Stimulated activated CD8-positive, alpha-beta memory T cell treated with anti-CD3 and anti-CD28 coated beads, Interleukin-7, amount 100 ng/mL, for 4 hours (primary cell): ENCODE measurements around the gene NACC2.

Experiments
- DNase-seq, 2 donors: peaks; one replicate each; pipeline ENCODE4 v3.0.0-alpha.2; 2020; ENCODE audit warnings: low read depth in 2 of 2

NACC2 gene

DNA sequence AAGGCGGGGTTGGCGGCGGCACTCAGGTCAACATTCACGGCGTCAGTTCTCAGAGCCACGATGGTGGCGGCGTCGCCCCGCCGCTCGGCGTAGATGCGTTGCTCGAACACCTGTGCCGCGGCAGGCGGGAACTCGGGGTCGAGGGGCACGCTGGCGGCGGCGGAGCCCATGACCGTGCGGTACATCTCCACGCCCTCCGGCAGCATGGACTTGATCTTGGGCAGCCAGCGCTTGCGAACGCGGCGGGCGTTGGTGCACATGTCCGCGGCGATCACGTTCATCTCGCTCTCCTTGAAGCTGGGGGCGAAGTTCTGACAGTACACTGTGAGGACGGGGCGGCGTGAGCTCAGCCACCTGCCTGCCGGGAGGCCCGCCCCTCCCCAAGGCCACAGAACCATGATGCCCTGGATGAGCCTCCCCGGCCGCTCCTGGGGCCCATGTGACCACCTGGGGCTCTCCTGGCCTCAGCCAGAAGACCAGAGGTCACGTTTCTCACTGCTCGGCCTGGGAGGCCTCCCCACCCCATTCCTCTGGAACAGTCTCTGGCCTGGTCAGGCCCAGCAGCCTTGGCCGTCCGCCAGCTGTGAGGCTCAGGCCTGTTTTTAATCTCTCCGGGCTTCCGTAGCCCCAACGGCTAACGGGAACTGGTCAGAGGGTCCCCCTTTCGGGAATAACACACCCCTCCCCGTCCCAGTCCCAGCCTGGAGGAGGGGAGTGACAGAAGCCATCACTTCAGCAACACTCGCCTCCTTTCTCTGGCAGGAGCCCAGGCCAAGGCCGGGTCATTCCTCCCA, 83.2 kb downstream of the NACC2 start:
- no peak for DNase-seq

DNA sequence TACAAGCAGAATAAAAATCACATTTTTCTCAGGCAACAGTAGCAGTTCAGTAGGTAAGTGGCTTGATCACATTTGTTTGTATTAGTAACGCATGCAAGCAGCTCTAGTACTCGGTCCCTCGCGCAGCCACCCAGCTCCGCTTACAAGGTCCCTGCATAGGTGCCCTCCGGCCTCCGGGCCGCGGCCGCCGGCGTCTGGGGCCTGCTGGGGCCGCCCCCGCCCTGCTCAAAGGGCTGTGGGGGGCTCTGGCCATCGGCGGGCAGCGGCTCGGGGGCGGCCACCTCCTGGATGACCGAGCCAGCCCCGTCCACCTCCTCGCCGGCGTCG, 83.8 kb downstream of the NACC2 start:
- no peak for DNase-seq

DNA sequence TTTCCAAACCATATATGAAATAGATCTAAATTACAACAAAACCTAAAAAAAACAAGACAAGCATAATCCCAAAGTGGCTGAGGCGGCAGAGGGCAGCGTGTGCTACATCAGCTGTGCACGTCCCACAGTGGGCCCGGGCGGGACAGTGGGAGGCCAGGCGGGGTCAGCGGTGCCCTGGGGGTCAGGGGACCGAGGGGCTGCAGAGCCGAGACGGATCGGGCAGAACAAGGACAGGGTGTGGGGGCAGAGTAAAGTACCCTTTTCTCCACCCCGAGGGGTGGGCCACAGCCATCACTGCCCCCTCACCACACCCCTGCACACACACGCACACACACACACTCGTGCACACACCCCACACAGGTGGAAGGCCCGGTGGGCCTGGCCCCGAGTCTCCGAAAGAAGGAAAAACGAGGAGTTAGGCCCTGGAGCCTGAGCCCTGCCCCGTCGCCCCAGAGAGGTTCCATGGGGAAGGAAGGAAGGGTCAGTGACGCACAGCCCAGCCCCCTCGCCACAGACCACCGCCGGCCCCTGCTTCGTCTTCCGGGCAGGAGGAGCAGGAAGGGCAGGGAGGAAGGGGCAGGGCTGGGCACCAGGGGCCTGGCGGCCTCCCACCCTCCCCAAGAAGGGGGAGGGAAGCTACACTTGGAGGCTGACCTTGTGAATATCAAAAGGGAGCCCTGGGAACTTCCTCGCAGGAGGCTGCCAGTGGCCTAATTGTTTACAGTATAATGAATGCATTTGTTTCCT, 84.3 kb downstream of the NACC2 start:
- no peak for DNase-seq

DNA sequence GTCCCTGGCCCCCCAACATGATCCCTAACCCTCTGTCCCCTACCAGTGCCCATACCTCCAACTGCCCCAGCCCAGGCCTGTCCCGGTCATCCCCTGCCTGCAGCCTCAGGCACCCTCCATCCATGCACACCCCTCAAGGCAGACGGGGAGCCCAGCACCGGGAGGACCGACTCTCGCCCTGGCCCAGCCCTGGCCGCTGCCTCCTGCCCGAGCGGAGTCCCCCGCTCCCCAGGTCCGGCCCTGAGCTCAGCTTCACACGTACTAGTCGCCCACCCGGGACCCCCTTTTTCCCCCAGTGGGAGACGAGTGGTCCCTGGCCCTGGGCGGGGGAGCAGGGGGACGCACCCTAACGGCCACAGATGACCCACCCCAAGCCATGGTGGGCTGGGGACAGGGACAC, 84.9 kb downstream of the NACC2 start:
- DNase-seq: no peak

DNA sequence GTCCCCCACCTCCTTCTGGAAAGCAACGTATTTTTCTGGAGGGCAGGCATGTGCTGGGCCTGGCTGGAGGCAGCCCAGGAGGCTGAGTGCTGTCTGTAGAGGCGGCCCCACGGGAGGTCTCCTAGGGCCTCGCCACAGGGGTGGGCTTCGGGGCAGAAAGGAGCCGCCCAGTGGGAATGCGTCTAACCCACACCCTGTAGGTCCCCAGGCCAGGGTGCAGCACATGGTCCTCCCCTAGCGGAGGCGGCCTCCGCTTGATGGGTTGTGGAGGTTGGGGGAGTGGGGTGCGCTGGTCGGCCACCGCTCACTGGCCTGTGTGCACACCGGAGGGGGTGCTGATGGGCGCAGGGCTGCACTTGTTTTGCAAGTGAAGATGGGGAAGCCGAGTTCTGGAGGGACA, 85.6 kb downstream of the NACC2 start:
- DNase-seq: no peak

DNA sequence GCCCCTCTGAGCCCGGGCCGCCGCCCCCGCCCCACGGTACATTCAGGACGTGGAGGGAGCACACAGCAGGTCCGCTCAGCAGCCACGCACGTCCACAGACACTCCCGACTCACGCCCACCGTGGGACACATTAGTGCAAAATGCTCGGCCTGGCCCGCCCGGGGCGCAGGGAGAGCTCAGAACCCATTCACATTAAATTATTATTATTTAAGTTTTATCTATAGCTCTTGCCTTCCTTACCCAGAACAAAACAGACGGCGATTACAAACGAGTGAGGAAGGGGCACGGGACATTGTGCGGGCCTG, 86.4 kb downstream of the NACC2 start:
- DNase-seq: no peak

DNA sequence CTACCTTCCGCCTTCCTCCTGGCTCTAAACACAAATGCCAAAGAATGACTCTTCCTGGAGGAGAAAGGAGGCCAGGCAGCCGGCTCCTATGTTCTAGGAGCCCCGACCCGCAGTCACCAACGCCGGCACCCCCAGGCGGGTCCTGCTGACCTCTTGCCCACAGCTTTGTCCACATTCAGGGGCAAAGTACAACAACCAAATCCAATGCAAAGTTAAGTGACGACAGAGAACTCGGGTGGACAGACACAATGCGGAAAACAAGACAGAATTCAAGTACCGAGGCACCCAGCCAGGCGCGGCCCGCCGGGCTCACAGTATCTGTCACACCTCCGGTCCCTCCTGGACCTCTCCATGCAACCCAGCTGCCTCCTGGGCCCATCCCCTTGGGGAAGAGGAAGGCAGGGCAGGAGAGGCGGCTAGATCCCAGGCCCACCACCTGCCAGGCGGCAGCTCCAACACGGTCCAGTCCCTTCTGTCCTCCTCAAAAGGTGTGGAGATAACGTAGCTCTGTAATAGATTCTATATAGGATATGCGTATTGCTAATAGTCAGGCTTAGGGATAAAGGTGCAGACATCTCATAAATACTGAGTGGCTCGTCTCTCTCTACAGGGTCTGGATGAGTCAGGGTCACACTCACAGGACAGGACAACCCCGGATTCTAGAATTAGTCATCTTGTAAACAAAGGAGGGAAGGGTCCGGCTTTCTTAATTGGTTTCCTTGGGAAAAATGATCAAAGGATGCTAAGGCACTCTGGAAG, 87.0 kb downstream of the NACC2 start:
- no peak for DNase-seq

DNA sequence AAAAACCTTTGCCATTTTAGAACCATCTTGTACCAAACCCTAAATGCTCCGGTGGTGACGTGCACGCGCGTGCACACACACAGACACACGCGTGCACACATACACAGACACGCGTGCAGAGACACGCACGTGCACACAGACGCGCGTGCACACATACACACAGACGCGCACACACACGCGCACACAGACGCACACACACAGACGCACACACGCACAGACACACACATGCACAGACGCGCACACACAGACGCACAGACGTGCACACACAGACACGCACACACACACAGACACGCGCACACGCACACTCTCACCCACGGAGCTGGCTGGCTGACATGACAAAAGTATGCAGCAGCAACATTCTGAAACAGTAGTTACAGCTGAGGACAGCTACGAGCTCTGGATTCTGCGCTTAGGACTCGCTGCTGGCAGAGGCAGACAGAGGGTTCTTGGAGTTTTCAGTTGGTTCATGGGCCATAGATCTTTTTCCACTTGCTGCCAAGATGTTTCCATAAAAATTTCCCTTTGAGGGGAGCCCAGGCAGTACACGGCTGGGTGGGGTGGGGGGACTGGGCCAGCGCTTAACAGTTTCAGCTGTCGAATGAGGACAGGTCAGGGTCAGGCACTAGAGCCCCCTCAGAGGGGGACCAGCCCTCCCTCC, 87.7 kb downstream of the NACC2 start:
- DNase-seq: no peak

DNA sequence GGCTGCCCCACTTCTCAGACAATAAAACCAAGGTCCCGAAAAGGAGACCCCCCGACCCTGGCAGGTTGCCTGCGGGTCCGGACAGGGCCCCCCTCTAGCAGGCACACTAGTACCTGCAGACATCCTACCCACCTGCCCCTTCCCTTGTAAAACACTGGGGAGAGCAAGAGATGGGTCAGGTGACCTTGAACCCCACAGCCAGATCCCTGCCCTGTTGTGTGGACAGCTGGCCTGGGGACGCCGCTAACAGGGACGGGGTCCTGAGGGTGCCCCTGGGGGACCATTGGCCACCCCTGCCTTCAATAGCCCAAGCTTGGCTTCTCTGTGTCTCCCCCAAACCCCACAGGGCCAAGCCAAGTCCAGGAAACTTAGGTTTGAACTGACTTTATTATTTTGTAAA, 88.9 kb downstream of the NACC2 start:
- no peak for DNase-seq

DNA sequence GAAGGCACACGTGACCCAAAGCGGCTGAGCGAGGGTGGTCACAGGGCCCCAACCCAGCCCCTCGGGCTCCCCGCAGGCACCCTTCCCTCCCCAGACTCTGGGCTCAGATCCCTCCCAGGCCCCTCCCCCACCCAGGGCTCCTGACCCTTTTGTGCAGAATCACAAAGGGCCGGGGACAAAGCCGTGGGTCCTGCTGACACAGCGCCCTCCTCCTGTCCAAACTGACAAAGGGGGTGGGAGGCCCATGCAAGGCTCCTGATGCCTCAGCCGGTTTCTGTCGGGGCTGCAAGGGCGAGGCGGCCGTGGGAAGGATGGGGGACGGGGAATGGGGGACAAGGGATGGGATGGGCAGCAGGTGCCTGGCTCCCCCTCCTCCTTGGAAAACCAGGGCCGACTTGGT, 90.4 kb downstream of the NACC2 start:
- DNase-seq: no peak

DNA sequence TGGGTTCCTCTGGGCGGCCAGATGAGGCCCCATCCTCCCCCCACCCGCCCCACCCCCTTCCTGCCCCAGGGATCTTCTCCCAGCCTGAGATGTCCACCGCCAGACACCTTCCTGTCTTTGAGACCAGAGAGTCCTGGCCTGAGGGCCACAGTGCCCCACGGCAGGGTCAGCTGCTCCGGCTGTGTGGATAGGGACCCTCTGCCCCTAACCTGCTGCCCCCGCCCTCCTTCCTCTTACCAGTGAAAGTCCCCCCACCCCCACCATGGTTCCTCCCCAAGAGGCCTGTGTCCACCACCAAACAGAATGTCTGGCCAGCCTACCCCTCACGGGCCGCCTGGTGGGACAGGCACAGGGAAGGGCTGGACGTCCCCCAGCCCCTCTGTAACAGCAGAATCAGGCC, 90.9 kb downstream of the NACC2 start:
- DNase-seq: no peak

DNA sequence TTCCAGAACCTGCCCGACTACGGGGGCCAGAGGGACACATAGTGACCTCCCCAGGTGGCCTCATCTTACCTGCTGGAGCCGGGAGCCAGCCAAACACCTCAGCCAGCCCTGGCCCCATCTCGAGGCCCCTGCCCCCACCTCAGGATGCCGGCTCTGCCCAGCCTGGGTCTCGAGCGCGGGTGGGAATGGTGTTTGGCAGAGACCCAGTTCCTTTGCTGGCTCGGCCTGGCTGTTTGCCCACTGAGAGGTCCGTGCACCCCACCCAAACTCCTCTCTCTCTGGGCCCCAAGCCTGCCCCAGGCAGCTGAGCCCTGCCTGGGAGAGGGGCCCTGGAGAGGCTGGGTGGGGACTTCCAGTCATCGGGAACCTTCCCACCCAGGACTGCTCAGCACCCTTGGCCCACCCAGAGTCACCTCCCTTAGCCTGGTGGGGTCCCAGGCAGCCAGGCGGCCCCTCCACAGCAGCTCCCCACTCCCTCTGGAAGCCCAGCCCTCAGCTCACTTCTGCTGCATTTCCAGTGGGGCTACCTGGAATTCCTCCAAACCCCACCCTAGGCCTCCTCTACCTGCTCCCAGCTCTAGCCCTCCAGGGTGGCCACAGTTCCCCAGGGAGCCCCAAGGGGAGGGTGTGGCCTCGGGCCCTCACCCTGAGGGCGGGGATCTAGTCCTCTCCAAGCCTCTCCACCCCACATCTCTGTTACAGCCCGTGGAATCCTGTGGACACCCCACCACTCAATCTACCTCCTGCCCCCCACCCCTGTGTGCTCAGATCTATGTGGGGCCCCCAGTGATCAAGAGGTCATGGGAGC, 91.5 kb downstream of the NACC2 start:
- DNase-seq: no peak

DNA sequence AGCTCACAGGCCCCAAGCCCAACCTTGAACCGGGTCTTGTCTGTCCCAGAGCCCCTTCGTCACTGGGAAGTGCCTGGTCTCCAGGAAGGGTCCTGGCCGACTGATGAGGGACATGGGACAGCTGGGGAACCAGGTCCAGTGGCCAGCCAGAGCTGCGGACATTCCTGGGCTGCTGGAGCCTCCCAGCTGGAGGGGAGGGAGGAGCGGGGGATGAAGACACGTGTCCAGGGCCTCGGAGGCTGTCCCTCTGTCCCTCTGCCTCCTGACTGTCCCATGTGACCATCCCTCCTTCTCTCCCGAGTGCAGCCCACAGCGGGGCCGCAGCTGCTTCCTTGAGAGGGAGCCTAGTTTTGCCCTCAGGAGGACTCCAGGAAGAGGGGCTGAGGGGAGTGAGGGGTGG, 92.2 kb downstream of the NACC2 start:
- no peak for DNase-seq

DNA sequence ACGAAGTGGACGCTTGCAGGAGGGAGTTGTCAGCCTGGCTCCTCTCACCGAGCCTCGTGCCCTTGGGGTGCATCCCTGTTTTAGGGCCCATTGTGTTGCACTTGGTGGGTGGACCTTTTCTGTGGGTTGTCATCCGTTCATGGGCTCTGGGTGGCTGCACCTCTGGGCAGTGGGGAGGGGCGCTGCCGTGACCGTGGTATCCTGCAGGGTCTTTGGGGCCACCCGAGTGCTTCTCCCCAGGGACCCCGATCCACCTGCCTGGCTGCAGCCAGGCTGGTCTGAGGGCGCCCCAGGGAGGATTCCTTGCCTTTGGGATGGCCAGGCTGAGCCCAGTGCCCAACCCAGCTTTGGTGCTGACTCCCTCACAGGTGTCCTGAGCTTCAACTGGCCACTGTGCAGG, 92.9 kb downstream of the NACC2 start:
- DNase-seq: no peak

DNA sequence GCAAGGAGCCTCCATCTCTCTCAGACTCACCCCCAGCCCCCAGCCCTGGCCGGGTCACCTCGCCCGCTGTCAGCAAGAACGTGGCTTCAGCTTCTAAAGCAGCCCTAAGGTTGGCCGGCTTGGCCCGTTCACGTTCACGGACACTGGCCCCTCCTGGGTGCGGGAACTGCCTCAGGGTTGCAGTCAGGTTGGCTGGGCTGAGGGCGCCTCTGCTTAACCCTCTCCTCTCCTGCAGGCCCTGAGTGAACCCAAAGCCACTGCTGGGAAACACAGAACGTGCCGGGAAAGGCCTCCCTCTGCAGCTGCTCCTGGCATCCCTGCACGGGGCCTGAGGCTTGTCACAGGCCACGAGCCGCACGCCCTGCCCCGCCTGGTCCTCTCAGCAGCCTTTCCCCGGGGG, 93.9 kb downstream of the NACC2 start:
- DNase-seq: no peak

DNA sequence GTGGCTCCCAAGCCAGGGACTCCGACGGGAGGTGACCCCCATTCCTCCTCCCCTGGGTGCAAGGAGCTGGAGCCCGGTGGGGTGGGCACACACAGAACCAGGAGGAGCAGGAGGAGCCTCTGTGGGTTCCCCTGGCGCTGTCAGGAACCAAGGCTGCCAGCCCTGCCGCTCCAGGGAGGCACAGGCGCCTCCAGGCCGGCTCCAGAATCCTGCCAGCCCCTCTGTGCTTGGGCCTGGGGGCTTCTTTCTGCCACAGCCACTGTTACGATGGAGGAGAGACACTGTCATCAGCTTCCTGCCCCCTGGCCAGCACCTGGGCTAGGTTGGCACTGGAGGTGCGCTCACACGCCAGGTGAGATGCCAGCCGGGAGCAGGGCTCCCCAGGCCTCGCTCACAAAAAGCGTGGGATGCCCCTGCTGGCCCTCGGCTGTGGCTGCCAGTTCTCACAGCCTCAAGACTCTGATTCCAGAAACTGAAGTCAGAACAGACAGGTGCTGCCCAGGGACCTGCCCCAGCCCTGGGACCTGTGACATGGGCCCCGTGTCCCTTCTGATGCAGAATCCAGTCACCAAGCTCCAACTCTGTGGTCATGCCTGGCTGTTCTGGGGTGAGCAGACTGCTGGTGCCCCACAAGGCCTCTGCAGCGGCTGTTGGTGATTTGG, 96.5 kb downstream of the NACC2 start:
- no peak for DNase-seq

DNA sequence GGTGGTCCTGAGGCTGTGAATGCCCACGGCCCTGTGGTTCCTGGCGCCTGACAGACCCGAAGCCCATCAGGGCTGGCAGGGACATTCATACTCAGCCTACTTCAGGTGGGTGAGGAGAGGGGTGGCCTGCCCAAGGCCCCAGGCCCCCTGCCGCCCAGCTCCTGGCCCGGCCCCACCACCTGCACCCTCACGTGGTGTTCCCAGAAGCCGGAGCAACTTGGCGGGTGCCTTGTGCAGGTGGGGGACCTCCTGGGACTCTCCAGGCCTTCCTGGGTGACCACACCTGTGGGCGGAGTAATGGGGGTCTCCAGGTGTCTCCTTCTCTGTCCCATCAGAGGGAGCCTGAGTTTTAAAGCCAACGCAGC, 97.1 kb downstream of the NACC2 start:
- no peak for DNase-seq

DNA sequence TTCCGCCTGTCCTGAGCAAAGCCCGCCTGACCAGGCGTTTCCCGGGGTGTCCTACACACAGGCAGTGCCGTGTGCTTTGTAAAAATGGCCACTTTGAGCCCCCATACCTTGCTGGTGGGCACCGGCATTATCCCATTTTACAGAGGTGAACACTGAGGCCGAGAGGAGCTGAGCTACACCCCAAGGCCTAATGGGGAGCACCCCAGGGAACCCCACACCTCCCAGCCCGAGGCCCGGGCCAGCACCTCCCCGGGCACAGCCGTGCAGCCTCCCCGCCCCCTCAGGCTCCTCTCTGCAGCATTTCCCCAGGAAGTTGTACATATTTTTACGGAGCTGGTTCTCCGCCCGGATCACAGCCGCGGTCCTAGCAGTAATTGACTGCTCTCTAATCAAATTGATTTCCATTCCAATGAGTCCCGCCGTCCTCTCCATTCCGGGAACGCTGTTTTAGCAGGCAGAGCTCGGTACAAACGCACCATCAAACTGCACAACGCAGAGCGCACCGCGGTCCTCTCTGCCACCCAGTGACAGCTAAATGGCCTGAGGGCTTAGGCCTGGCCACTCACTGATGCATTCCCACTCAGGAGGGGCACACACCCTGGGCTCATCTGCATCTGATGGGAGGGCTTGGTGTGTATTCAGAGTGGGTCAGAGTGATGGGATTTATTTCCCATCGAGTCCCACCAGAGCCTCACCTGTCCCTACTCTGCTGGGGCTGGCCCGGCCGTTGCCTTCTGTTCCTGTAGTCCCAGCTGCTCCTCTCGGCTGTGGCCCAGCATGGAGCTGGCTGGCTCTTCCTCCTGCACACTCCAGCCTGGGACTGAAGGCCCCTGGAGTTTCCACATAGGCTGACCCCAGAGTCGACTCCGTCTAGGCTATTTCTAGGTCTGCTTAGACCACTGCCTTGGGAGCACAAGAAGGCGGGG, 97.7 kb downstream of the NACC2 start:
- DNase-seq: no peak

DNA sequence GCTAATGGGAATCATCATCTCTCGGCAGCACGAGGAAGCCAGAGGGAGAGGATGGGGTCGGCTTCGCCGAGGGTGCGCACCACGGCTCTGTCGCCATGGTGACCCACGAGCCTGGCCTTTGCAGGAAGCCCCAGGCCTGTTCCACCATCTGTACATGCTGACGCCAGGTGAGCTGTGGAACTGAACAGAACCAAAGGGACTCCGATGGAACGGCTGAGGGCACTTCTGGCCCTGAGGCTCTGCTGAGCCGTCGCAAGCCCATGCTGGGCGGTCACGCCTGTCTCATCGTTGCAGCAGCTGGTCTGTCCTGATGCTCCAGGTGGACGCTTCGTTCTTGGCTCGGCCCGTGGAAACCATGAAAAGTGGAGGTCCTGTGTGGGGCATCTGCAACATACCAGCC, 99.3 kb downstream of the NACC2 start:
- DNase-seq: no peak

DNA sequence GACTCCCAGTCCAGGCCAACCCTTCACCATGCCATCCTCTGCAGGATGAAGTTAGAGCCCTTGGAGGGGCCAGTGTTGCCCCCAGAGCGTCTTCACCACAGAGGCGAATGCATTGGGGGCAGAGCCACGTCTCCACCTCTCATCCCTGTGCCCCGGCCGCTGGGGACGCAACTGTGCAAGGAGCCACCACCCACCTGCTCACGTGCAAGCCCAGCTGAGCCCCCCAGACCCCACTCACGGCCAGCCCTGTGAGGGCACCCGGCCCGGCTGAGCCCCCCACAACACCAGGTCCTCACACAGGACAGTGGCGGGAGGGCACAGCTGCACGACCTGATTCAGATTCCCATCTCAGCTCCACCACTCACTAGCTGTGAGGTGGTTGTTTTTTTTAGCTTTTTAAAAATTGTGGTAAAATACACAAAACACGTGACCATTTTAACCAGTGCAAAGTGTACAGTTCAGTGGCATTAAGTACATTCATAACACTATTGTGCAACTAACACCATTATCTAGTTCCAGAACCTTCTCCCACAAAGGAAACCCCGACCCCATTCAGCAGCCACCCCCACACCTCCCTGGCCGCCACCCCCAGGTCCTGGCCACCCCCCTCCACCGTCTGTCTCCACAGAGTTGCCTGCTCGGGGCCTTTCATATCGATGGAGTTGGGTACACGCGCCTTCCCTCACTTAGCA, 100.4 kb downstream of the NACC2 start:
- DNase-seq: no peak
